Fibroblast of villous mesenchyme (primary cell): ENCODE data around the gene RPS6KC1. TPM values are rescaled to one million over a fixed set of nuclear protein-coding genes. Genes with fewer than 3 reads are reported as not detected.

Experiments
- DNase-seq: peaks from one replicate; pipeline ENCODE4 v3.0.0-alpha.2; 2010; ENCODE audit warnings: low read depth
- H3K4me3 ChIP-seq: 2 replicates; pipeline ENCODE4 v1.5.1; 2011; ENCODE audit warnings: low read depth, mild to moderate bottlenecking, low read length
- CTCF ChIP-seq: IDR thresholded peaks from 2 replicates; pipeline ENCODE4 v1.5.1; 2012; ENCODE audit warnings: low read depth, mild to moderate bottlenecking, low read length; ENCODE audit not compliant: insufficient read depth
- total RNA-seq: library from RNA; depleted of rRNA; stranded (reverse); fragments of >200 nt; gene quantifications from 2 replicates; pipeline ENCODE4 v1.2.3, GENCODE V29; 2012

RPS6KC1 gene
- total RNA-seq, 1 donor: 41.5 TPM

GRCh38 chr1:213123087-213123486, 72.0 kb downstream of the RPS6KC1 start:
- no peak for DNase-seq
- H3K4me3 ChIP-seq: no peak overlapping the region
- TF ChIP-seq CTCF: no peak

- DNase-seq: peak; percentile 24
- no peak overlapping the region for H3K4me3 ChIP-seq
- TF ChIP-seq CTCF: no peak
Measured at GRCh38 chr1:213123536-213123935, 72.5 kb downstream of the RPS6KC1 start.

GRCh38 chr1:213124590-213124989, 73.5 kb downstream of the RPS6KC1 start:
- H3K4me3 ChIP-seq: no peak overlapping the region
- no peak for TF ChIP-seq CTCF
- DNase-seq: no peak

- no peak for TF ChIP-seq CTCF
- no peak for DNase-seq
- no peak overlapping the region for H3K4me3 ChIP-seq
Measured at GRCh38 chr1:213125643-213126042, 74.6 kb downstream of the RPS6KC1 start.

GRCh38 chr1:213127074-213127473, 76.0 kb downstream of the RPS6KC1 start:
- no peak for TF ChIP-seq CTCF
- DNase-seq: no peak
- no peak overlapping the region for H3K4me3 ChIP-seq

GRCh38 chr1:213131851-213132655, 81.0 kb downstream of the RPS6KC1 start:
- no peak overlapping the region for H3K4me3 ChIP-seq
- DNase-seq: no peak
- no peak for TF ChIP-seq CTCF

GRCh38 chr1:213135572-213135971, 84.5 kb downstream of the RPS6KC1 start:
- no peak for TF ChIP-seq CTCF
- peak; percentile 19 for DNase-seq
- H3K4me3 ChIP-seq: no peak overlapping the region
